Vagina (tissue), 2 donors: ENCODE results near the gene PIGN. TPM values are rescaled to one million over a fixed set of nuclear protein-coding genes. Genes with fewer than 3 reads are reported as not detected.
"Not testable (repeated sequence)": the region's sequence is repeated elsewhere in the genome, so short reads cannot be mapped to it uniquely, and the experiment has no call there.

Experiments used
- DNase-seq, 2 donors: peaks; one replicate each; pipeline ENCODE4 v3.0.0-alpha.2; 2017; ENCODE audit errors: extremely low spot score in 2 of 2
- H3K27ac ChIP-seq: fragments of 200-600 bp; sonication (generic); one replicate; pipeline ENCODE4 v1.5.1; 2019
- H3K27me3 ChIP-seq: fragments of 200-600 bp; sonication (generic); one replicate; pipeline ENCODE4 v1.5.1; 2019
- H3K36me3 ChIP-seq, 2 donors: fragments of 200-600 bp; sonication (generic); one replicate each; pipeline ENCODE4 v1.5.1; 2017 to 2019
- H3K4me1 ChIP-seq: fragments of 200-600 bp; sonication (generic); one replicate; pipeline ENCODE4 v1.5.1; 2019
- H3K4me3 ChIP-seq, 2 donors: fragments of 200-600 bp; sonication (generic); 1 replicate in 1 of 2; 2 replicates in 1 of 2; pipeline ENCODE4 v1.5.1; 2016 to 2019
- H3K9me3 ChIP-seq: fragments of 200-600 bp; sonication (generic); one replicate; pipeline ENCODE4 v1.5.1; 2019
- CTCF ChIP-seq, 3 experiments: fragments of 450-650 bp in 2 of 3; fragments of 200-600 bp in 1 of 3; sonication (generic) in 1 of 3; IDR thresholded peaks; one replicate each; pipeline ENCODE4 v1.5.1; 2017 to 2019; ENCODE audit warnings: antibody characterized with exemption in 3 of 3, mild to moderate bottlenecking in 2 of 3, moderate library complexity in 2 of 3
- POLR2A ChIP-seq, 2 donors: fragments of 450-650 bp; IDR thresholded peaks; one replicate each; pipeline ENCODE4 v1.6.1; 2017; ENCODE audit warnings: antibody characterized with exemption in 2 of 2, mild to moderate bottlenecking in 2 of 2, moderate library complexity in 2 of 2
- POLR2AphosphoS5 ChIP-seq, 2 donors: sonication (generic); formaldehyde crosslinking; IDR thresholded peaks; one replicate each; pipeline ENCODE4 v1.9.0; 2017; ENCODE audit warnings: antibody characterized with exemption in 2 of 2, mild to moderate bottlenecking in 2 of 2, low read depth in 1 of 2; ENCODE audit not compliant: insufficient read depth in 1 of 2
- intact Hi-C: fragments of 100-400 bp; cut with DNase I; formaldehyde crosslinking; loops from one replicate; pipeline ENCODE4 v1.15.1; 2023
- total RNA-seq: library from RNA; depleted of rRNA; stranded (reverse); fragments of >200 nt; gene quantifications from one replicate; pipeline ENCODE4 v1.2.3, GENCODE V29; 2016

The PIGN gene
- total RNA-seq, 1 donor from 2014 or later: 34.4 TPM

DNA sequence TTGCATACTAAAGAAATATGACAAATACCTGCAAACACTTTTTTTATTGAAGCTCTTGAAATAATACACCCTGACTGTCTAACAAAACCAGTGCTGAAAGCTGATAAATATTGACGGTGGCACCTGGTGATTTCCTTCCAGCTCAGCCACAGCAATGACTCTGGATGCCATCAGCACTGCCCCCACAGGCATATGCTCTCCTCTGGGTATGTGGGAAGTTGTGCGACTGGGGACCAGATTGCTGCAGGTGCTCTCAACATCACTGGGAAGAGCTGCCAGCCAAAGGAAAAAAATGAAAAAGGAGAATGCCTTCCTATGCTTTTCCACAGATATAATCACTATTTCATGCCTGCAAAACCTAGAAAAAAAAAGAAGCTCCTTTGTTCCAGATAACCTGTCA, 141.5 kb downstream of the PIGN start:
- no peaks in the 10 kb centered on the region for H3K4me1 ChIP-seq

DNA sequence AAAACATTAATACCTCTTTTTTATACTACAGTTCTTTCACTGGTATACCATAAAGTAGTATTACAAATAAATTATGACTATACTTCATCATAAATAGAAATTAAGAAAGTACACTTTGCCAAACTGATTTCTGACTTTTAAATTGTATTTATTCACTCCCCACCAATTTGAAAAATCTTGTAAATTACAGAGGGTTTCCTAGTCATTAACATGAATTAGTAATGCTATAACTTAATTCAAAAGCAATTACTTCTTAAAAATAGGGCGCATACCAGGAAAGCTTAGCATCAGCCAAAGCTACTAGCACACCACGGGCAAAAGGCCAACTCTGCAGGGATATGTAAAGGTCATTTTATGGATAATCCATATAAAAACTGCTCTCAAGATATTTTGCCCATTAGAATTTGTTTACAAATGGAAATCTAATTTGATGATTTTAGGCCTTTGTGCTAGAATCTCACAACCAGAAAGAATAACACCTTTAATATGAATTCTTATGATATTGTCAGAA, 142.3 kb downstream of the PIGN start:
- H3K4me3 ChIP-seq: no peak overlapping the region
- no peaks in the 10 kb centered on the region for H3K9me3 ChIP-seq
- no peaks in the 10 kb centered on the region for H3K27me3 ChIP-seq
- no peaks in the 10 kb centered on the region for H3K36me3 ChIP-seq
- no peak for TF ChIP-seq POLR2A (IDR thresholded peaks at IDR 0.05)
- TF ChIP-seq POLR2AphosphoS5 (IDR thresholded peaks at IDR 0.05; ENCODE audit: insufficient read depth in 1 of 2, low read depth in 1 of 2): no peak
- TF ChIP-seq CTCF (IDR thresholded peaks at IDR 0.05): no peak
- intact Hi-C loops: no loop called here
- no peaks in the 10 kb centered on the region for H3K4me1 ChIP-seq
- H3K27ac ChIP-seq: no peak overlapping the region
- DNase-seq: no peak

More for the DNA sequence above, 141.5 kb downstream of the PIGN start:
- TF ChIP-seq CTCF (IDR thresholded peaks at IDR 0.05) (no peak), POLR2AphosphoS5 (IDR thresholded peaks at IDR 0.05; ENCODE audit: insufficient read depth in 1 of 2, low read depth in 1 of 2) (no peak), POLR2A (IDR thresholded peaks at IDR 0.05) (no peak)
- Histone ChIP-seq H3K27ac (no peak overlapping the region), H3K9me3 (no peaks in the 10 kb centered on the region), H3K27me3 (no peaks in the 10 kb centered on the region), H3K36me3 (no peaks in the 10 kb centered on the region), H3K4me3 (no peak overlapping the region)
- no peak for DNase-seq
- intact Hi-C loops: no loop called here

GRCh38 chr18:62037989-62038778, 148.7 kb downstream of the PIGN start:
- Histone ChIP-seq H3K9me3 (no peaks in the 10 kb centered on the region), H3K27me3 (no peaks in the 10 kb centered on the region), H3K36me3 (no peaks in the 10 kb centered on the region), H3K4me1 (peaks cover 12% of the 10 kb centered on the region), H3K4me3 (no peak overlapping the region), H3K27ac (no peak overlapping the region)
- DNase-seq: no peak
- intact Hi-C loops: no loop called here
- TF ChIP-seq POLR2A (IDR thresholded peaks at IDR 0.05) (no peak), POLR2AphosphoS5 (IDR thresholded peaks at IDR 0.05; ENCODE audit: insufficient read depth in 1 of 2, low read depth in 1 of 2) (no peak), CTCF (IDR thresholded peaks at IDR 0.05) (no peak)

- H3K27ac ChIP-seq: peak overlapping the region; percentile 45
- no peak for DNase-seq
- TF ChIP-seq POLR2AphosphoS5 (IDR thresholded peaks at IDR 0.05; ENCODE audit: insufficient read depth in 1 of 2, low read depth in 1 of 2) (no peak), POLR2A (IDR thresholded peaks at IDR 0.05) (no peak), CTCF (IDR thresholded peaks at IDR 0.05) (no peak)
- H3K9me3 ChIP-seq: no peaks in the 10 kb centered on the region
- H3K4me1 ChIP-seq: peaks cover 12% of the 10 kb centered on the region
- no peaks in the 10 kb centered on the region for H3K27me3 ChIP-seq
- intact Hi-C loops: no loop called here
- H3K4me3 ChIP-seq: no peak overlapping the region
- H3K36me3 ChIP-seq: no peaks in the 10 kb centered on the region
Observed at GRCh38 chr18:62037012-62037742, 149.7 kb downstream of the PIGN start.

GRCh38 chr18:62034286-62034685, 152.6 kb downstream of the PIGN start:
- H3K36me3 ChIP-seq, H3K9me3 ChIP-seq, H3K27ac ChIP-seq, H3K27me3 ChIP-seq, H3K4me3 ChIP-seq, intact Hi-C loops, DNase-seq: not testable (repeated sequence)
- peaks cover 17% of the 10 kb centered on the region for H3K4me1 ChIP-seq
